HG02759 (cell line): ENCODE results near the gene BCL2.
"Not testable (repeated sequence)": the region's sequence is repeated elsewhere in the genome, so short reads cannot be mapped to it uniquely, and the experiment has no call there.

Source experiments
- ATAC-seq: cut with Tn5 transposase; IDR thresholded peaks from one replicate; pipeline ENCODE4 v1.9.1; 2021; ENCODE audit warnings: mild to moderate bottlenecking, moderate library complexity; ENCODE audit not compliant: unreplicated experiment

The BCL2 gene

DNA sequence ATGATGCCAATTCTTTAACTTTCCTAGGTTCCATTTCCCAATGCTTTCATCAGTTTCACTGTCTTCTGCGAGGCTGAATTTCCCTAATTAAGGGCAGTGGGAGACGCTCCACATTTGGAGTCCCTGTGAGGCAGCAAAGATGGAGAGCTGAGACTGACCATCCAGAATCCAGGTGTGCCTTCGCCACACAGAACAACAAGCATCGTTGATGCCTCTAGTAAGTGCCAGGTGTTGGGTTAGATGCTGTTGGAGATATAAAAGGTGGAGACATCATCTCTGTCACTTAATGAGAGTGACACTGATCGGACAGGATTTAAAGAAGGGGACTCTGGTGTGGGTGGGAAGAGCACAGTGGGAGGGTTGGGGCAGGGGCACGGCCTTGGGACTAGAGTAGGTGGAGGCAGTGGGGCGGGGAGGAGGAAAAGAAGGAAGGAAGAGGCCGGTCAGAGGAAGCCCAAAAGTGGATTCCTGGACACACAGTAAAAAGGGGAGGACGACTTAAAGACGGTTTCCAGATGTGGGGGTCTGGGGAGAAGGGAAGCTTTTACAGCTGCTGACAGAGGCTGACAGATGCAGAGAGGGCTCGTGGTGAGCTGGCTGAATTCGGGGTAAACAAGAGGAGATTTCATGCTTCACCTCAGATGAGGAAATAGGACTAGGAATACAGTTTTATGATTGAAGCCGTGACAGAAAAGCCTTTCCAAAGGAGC lies 113.0 kb downstream of the BCL2 start:
- ATAC-seq = no peak

DNA sequence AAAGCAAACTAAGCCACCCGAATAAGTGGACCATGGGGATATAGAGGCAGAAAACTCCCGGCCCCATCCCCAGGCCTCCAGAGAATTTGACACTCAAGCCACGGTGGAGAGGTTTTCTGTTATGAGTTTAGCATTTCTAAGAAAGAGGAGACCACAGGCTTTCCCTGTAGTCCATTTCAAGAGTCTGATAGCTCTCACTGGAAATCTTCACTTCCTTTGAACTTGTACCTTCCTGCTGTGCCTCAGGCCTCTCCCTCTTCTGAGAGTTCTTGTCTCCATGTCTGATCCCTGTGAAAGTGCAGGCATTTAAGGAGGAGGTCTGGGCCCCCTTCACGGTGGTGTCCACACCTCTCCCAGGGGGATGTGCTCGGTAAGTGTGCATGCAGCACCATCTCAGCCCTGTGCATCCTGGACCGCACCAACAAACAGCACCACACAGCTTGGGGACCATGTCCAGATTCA lies 113.7 kb downstream of the BCL2 start:
- ATAC-seq = no peak

DNA sequence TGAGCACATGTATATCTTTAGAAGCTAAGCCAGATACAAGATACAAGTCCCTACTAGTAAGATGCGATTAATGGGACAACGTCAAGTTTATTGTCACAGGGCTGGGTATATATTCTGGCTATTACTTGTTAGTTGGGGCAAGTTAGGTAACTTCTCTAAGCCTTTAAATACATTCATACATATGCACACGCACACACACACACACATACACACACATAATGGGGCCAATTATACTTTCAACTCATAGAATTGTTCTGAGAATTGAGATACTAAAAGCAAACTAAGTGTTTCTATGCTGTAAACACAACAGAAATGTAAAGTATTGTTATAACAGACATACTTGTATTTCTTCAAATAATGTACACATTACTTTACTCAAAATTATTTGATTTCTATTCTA lies 116.1 kb downstream of the BCL2 start:
- ATAC-seq = no peak

DNA sequence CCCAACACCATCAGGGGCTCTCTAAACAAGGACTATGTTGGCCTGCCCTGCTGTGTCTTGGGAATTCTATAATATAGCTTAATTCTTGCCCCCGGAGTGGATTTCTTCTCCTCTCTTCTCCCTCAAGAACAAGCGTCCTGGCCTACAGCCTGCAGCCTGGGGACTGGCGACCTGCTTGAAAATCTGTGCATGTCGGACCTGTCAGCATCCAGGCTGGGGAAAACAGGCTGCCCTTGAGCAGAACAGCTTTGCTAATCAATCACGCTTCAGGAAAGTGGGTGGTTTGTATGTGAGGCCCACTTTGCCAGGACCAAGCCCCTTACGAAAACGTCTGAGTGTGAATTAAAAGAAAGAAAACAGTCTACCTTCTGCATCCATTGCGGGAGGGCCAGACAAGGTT lies 116.7 kb downstream of the BCL2 start:
- ATAC-seq = no peak

DNA sequence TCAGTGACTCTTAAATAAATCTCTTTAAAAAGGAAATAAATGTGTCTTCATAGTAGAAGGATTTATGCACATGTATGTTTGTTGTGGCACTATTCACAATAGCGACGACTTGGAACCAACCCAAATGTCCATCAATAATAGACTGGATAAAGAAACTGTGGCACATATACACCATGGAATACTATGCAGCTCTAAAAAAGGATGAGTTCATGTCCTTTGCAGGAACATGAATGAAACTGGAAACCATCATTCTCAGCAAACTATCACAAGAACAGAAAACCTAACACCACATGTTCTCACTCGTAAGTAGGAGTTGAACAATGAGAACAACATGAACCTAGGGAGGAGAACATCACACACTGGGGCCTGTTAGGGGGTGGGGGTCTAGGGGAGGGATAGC lies 118.1 kb downstream of the BCL2 start:
- ATAC-seq = not testable (repeated sequence)

DNA sequence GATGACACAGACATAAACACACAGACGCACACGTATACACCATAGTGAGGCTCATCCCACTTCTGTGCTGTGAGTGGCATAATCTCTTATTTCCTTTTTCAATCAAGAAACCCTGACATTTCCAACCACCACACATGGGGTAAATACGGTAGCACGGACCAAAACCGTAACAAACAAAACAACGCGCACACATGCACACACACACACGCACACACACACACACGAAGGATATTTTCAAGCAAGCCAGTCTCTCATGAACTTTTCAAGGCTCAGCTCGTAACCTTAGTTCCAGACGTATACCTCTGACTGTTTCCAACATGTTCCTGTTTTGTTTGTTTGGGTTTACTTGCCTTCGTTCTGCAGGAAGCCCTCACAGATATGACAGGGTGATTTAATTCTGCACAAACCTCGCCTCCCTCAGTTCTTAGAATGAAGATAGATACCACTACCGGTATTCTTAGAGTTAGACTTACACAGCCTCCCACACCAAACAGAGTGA lies 119.8 kb downstream of the BCL2 start:
- peak; percentile 54 for ATAC-seq

DNA sequence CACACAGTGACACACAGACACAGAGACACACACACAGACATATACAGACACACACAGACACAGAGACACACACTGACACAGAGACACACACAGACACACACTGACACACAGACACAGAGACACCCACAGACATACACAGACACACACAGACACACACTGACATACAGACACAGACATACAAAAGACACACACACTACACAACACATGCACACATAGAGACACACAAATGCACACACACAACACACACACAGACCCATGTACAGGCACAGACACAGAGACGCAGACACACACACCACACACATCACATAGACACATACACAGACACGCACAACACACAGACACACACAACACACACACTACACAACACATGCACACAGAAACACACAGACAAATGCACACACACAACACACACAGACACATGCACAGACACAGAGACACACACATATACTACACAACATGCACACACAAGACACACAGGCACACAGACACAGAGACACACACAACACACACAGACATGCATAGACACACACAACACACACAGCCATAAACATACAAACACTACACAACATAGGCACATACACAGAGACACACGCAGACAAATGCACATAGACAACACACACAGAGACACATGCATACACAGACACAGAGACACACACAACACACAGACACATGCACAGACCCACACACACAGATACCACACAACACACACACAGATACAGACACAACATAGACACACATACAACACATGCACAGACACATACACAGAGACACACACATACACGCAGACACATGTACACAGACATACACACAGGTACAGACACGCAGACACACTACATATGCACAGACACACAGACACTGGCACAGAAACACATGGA lies 120.5 kb downstream of the BCL2 start:
- peak; percentile 5 for ATAC-seq

DNA sequence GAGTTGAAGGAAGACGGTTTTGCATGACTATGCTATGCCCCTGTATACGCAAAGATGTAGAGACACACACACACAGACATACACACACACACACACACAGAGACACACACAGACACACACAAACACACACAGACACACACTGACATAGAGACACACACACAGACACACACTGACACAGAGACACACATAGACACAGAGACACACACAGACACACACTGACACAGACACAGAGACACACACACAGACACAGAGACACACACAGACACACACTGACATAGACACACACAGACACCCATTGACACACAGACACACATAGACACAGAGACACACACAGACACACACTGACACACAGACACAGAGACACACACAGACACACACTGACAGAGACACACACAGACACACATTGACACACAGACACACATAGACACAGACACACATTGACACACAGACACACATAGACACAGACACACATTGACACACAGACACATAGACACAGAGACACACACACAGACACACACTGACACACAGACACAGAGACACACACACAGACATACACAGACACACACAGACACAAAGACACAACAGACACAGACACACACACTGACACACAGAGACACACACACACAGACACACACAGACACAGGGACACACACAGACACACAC lies 121.3 kb downstream of the BCL2 start:
- ATAC-seq = no peak

DNA sequence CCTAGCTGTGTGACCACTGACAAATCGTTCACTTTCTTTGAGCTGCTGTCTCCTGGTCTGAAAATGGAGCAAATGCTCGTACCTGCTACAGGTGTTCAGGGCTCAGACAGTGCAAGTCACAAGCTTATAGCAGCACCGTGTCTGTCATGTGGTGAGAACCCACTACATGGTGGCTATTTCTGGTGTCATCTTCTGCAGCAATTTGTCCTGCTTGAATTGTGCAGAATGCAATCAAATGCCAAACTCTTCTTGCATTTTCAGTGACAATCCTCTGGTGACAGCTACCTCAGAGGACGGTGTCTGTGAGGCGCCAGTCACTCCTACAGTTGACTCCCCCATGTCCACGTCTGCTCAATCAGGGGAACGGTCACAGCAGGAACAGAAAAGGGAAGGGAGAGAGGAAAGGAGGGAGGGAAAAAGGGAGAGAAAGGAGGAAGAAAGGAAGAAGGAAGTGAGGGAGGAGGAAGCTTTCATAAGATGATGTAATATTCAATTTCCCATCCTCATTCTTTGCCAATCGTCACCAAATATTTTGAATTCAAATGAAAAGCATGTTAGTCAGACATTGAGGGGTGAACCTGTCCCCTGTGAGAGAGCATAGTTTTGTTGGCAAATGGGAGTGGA lies 122.2 kb downstream of the BCL2 start:
- ATAC-seq = no peak

DNA sequence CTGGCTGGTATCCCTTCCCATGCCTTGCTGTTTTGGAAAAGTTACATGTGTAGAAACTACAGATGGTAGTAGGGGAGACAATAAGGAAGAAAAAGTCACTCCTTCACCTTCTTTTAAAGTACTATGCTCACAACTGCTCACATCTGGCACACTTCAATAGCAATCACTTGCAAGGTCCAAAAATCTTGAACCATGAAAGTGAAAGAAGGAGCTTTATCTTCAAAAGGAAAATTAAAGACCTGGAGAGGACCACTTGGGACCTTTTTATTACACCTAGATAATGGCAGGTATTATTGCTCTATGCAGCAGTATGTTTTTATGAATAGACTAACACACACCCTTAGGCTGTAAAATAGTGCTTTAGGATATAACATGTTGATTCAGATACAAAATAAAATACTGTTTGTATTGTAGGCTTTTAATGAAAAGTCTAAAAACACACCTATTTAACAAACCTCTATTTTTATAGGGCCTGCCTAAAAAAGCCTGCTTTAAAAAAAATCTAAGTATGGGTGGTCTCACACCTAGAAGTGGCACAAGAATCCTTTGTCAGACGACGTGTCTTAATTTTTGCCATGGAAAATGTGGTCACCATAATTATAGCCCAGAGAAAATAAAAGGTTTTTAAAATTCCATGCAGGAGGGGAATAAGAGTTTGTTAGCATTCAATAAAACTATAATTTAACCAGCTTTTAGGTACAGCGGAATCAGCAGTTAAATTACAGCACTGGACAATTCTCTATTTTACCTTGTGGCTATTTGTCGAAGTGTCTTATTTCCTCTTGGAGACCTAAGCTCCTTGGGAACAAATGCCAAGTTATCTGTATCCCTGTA lies 124.0 kb downstream of the BCL2 start:
- ATAC-seq = no peak

DNA sequence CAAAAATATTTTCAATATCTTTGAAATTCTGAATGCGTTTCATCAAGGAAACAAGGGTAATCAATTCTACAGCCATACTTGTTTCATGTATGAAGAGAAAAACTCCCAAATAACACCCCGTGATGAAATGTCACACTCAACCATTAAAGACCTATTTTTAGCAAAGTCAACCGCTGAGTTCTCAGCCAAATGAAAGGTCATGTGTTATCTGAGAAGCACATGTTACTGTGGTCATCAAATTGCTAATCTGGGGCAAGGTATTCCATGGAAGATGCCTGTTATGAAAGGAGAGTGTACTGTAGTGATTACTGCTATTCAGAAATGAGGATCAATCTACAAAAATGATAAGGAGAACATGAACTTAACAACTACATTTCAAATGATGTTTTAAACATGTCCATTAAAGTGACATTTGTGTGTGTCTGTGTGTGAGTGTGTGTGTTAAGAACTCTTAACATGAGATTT lies 126.7 kb downstream of the BCL2 start:
- ATAC-seq = peak; percentile 69

DNA sequence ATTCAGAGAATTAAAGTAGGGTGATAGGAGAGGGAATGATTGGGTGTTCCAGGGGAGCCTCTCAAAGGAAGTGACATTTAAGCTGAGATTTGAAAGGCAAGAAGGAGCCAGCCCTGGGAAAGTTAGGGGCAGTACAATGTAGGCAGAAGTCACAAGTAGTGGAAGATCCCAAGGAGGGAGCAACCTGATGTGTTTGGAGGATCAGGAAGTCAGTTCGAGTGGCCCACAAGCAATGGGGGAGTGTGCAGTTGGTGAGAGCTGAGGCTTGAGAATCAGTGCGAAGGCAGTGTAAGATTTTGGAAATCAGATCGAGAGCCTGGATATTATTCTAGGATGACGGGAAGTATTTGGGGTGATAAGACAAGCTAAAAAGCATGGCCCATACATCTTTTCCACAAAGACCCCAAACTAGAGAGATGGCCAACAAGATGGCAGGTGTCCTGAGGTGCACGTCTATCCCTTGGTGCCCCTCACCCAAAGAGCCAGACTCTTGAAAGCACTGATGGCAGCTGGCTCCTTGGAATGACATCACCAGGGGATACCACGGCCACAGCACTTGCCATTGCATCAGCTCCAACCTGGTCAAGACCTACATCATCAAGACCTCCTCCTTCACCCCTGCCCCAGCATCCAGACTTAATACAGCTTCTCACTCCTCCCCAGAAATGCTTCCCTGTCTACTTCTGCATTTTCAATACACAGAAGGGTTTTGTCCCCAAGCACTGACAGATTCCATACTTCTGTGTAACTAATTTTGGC lies 127.3 kb downstream of the BCL2 start:
- peak; percentile 30 for ATAC-seq

DNA sequence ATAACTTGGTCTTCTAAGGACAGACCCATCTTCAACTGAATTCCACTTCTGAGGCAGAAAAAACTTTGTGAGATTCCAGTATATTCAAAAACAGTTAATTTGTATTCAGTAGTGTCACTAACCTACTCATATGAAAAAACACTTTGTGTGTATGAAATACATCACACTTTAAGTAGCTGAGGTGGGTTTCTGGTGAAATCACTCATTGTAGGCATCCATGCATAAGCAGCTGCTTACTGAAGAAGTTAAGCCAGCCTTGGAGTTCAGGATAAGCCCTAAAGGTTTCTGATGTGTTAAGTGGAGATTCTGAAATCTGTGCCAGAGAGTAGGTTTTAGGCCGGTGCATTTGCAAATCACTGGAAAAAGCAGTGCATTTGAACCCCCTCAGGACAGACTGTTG lies 128.2 kb downstream of the BCL2 start:
- no peak for ATAC-seq

DNA sequence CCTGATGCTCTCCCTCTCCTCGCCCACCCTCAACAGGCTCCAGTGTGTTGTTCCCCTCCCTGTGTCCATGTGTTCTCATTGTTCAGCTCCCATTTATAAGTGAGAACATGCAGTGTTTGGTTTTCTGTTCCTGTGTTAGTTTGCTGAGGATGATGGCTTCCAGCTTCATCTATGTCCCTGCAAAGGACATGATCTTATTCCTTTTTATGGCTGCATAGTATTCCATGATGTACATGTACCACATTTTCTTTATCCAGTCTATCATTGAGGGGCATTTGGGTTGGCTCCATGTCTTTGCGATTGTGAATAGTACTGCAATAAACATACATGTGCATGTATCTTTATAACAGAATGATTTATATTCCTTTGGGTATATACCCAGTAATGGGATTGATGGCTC lies 128.7 kb downstream of the BCL2 start:
- not testable (repeated sequence) for ATAC-seq

DNA sequence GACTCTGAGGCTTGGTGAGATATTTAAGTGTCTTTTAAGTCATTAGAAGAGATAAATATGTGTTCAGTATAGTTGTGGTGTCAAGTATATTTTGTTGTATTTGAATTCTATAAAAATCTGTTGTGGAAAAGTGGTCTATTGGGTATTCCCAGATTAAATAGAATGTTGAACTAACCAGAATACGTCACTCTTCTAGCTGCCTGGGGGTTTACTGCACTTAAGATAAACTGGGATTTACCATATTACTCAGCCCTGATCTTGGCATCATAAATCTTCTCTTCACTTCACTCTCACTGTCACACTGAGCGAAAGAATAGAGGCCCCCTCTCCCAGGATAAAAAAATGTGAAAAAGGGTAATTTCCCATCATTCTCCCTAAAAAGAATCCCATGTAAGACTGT lies 129.8 kb downstream of the BCL2 start:
- ATAC-seq = no peak

DNA sequence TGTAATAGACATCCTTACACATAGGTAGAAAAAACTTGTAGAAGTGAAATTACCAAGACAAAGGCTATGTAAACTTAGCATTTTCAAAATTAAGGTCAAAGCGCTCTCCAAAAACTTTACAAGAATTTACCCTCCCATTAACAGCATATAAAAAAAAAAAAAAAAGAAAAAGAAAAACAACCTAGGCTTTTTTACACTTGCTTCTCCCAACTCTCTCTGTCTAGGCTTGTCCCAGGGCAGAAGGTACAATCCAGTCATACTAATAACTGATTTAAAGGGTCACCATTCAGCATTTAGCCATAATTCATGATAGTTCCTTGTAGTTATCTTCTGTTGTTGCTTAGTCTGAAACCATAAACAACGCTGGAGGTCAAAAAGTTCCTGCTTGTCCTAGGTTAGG lies 130.5 kb downstream of the BCL2 start:
- no peak for ATAC-seq

DNA sequence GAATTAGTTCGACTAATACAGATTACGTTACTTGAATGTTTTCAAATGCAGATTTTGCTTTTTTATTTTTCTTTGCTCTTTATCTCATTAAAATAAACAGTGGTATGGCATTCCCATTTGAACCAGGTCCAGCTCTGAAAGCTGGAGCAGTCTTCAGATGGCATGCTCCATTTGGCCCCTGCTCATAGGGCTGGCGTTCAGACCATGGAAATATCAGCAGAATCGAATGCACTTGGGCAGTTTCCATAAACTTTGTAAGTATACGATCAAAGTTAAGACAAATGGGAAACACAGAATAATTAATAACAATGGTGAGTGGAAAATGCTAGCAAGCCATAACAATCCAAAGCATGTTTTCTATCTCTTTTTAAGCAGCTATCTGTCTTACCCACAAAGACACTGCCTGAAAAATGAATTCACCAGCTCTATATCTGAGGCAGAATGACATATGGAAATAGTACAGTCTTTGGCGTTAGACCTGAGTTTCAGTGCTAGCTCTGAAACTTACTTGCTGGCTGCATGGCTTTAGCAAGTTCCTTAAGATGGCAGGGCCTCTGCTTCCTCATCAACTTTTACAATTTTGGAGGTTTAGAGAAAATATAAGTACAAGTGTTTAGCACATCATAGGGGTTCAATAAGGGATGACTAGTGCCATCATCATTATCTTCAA lies 131.6 kb downstream of the BCL2 start:
- ATAC-seq = no peak

DNA sequence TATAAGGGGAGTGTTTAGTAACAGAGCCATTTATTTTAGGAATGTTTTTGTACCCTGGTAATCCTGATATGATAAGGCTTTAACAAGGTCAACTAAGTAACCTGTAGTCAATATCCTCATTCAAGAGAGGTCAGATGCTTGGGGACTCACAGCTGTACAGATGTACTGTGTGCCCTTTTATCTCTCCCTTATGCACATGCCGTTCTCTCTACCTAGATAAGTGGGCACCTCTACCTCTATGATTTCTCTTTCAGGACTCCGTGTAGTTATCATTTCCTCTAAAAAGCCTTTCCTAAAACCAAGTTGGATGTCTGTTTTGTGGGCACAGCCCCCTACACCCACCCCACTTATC lies 132.4 kb downstream of the BCL2 start:
- no peak for ATAC-seq
